GM18511 (cell line): ENCODE measurements around the gene PCED1A.
"Not testable (repeated sequence)": the region's sequence is repeated elsewhere in the genome, so short reads cannot be mapped to it uniquely, and the experiment has no call there.

Experiments used
- ATAC-seq: cut with Tn5 transposase; IDR thresholded peaks from one replicate; pipeline ENCODE4 v1.9.1; 2021; ENCODE audit warnings: mild to moderate bottlenecking, moderate library complexity; ENCODE audit not compliant: unreplicated experiment

The PCED1A gene

DNA sequence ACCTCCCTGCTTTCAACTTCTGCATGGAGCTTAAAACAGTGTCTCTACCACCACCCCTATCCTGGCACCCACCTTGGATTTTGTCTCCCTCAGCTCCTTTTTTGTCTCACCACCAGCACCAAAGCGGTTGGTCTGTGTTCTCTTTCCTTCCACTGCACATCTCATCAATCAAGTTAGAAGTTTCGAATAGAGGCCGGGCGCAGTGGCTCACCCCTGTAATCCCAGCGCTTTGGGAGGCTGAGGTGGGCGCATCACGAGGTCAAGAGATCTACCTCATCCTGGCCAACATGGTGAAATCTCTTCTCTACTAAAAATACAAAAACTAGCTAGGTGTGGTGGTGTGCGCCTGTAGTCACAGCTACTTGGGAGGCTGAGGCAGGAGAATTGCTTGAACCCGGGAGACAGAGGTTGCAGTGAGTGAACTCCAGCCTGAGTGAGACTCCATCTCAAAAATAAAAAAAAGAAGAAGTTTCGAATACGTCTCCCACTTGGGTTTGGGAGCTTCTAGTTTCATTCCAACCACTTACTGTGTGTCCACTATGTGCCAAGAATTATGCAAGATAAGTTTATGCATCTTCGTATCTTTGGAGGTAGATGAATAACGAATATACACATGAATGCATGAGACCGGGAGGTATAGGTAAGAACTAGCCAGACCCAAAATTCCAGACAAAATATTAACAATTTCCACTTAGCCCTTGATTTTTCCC lies 5.9 kb downstream of the PCED1A start:
- no peak for ATAC-seq

DNA sequence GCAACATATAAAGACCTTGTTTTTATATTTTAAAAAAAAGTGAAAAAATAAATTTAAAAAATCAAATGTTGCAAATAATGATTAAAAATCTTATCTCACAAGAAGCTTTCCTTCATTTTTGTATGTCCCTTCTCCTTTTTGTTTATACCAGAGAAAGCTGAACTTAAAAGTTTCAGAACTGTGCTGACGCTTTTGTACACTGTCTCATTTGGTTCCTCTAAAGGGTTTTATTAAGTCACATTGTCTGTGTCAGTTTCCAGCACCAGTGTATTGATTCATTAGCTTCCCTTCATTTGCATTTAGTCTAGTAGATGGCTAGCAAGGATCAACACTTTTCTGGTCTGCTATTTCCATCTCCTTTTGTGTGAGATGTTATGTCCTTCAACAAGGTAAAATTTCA lies 6.7 kb downstream of the PCED1A start:
- ATAC-seq, result no peak

- not testable (repeated sequence) for ATAC-seq
These were observed 9.2 kb downstream of the PCED1A start for GRCh38 chr20:2831206-2831605.

- ATAC-seq, result no peak
These were observed 11.1 kb downstream of the PCED1A start for GRCh38 chr20:2829376-2829775.

DNA sequence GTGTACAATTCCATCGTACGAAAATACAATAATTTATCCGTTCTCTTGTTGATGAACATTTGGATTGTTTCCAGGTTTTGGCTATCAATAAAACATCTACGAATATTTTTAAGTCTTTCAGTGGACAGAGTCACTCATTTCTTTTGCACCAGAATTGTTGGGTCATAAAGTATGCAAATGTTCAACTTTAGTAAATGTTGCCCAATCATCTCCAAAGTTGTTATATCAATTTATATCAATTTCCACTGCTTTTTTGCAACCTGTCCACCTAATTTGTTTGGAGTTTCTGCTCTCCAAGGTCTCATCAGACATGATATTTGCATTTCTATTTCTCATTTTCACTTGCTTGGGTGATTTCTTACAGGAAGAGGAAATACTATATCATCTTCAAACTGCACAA lies 13.8 kb downstream of the PCED1A start:
- ATAC-seq, result no peak

DNA sequence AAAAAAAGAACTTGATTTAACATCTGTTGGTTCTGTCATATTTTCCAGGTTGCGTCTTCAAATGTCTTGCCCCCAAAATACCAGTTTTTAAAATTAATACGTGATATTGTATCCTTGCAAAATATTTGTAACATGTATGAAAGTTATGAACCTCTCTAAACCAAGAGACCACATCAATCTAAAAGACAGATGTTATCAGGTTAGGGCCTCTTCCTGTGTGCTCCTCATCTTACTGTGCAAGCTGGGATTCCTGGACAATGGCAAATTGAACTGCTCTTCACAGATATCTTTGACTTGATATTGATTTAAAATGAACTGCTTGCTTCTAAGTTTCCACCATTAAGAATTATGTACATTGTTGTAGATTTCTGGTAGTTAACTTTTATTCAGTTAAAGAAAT lies 14.7 kb downstream of the PCED1A start:
- no peak for ATAC-seq

GRCh38 chr20:2822073-2822472 lies 18.4 kb downstream of the PCED1A start:
- ATAC-seq, result no peak

DNA sequence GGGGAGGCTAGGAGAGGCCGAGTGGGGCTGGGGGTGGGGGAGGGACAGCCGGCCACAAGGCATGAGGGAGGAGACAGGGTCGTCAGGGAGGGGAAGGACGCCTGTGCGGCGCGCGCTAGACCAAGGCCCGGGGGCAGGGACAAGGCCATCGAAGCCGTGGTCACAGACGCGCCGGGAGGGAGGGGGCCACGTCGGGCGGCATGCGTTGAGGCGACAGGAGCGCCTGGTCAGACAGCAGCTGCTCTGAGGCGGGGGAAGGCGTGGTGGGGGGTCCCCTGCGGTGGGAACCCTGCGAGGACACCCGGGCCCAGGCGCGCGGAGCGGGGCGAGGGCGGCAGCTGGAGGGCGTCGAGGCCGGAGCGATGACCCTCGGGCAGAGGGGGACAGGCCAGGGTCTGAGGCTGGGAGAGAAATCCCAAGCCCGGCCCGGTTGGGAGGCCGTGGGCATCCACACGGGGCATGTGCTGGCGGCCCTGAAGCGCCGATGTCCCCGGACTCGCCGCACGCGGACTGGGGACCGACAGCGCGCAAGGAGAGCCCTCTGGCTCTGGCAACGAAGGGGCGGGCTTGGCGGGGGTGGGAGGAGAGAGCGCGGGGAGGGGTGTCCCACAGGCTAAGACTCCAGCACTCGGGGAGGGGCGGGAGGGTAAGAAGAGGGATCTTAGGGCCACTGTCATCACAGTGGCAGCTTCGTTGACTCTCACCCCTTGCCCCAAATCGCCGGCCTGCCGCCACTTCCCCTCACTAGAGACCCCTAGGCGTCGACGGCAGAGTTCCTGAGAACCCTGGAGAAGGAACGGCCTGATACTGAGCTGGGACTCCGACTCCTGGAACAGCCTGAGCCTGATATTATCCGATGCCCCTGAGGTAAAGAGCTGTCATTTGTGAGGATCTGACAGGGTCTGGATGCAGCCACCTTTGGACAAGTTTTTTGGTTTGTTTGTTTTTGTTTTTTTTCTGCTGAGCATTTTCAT lies 19.3 kb downstream of the PCED1A start:
- no peak for ATAC-seq

DNA sequence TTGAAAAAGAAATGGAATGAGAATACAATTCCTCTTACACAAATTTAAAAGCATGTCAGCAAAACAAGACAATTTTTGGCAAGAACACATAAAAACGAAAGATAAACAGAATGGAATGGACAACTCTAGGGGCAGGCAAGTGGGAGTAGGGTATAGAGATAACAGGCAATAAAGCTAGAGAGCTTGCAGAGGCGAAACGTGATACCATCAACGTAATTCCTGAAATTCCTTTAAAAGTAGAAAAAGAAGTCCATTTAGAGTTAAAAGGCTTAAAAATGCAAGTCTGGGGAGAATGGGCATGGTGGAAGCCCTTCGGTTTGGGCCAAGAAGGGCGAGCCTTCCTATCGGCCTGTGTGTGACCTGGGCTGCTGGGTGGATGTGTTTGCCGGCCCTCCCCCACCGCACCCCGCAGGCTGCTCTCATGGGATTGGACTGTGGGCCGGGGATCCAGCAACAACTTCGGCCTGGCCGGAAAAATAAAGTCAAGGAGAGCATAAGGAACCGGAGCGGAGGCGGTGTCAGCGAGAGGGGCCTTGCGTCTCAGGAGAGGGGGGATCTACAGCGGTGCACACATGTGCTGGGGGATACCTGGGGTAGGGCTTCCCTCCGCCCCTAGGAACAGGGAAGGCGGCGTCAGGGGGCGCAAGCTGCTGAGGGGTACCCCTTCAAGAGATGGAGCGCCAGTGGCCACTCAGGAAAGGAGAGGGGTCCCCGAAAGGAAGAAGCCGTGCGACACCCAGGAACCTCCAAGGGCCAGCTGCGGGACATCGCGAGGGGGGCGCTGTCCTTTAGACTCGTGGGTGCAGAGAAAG lies 20.2 kb downstream of the PCED1A start:
- no peak for ATAC-seq

- ATAC-seq, result no peak
These were observed 22.4 kb downstream of the PCED1A start for GRCh38 chr20:2817891-2818595.

GRCh38 chr20:2817341-2817726 lies 23.1 kb downstream of the PCED1A start:
- no peak for ATAC-seq

DNA sequence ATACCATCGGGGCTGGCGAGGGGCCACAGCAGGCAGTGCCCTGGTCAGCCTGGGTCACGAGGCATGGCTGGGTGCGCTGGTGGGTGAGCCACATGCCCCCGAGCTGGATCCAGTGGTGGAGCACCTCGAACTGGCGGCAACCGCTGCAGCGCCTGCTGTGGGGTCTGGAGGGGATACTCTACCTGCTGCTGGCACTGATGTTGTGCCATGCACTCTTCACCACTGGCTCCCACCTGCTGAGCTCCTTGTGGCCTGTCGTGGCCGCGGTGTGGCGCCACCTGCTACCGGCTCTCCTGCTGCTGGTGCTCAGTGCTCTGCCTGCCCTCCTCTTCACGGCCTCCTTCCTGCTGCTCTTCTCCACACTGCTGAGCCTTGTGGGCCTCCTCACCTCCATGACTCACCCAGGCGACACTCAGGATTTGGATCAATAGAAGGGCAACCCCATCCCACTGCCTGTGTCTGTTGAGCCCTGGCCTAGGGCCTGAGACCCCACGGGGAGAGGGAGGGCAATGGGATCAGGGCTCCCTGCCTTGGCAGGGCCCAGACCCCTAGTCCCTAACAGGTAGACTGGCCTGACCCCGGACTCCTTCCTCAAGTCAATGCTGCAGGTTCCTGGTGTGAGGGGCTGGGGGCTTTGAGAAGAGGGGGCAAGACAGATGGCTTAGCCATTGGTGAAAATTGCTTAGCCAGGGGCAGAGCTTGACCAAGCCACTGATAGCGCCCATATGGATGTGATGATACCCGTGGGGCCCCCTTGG lies 23.7 kb downstream of the PCED1A start:
- ATAC-seq, result no peak

DNA sequence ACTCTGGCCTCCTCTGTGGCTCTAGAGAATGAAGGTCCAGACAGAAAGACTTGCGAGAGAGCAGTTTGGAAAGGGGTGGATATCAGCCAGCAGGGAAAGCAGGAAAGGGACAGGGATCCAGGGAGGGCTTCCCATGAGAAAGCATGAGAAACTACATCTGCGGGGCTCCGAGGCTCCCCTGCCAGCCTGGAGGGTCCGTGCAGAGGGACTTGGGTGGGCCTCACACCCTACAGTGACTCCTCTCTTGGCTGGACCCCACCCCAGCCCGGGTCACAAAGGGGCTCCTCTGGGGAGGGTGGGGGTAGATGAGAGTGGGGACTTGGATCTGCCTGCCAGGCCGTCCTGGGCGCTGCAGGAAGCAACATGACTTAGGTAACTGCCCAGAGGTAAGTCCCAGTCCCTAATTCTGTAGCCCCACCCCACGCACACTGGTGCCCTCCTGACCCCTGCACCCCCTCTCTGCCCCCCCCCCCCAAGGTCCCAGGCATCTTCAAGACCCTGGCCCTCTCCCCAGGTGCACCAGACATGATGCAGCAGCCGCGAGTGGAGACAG lies 24.3 kb downstream of the PCED1A start, which contains the start of gene TMEM239:
TMEM239 (plus strand) TSS at position 335 of the 553 bp plus-strand sequence; CDS start at position 526, 191 bp downstream.
- ATAC-seq, result no peak

DNA sequence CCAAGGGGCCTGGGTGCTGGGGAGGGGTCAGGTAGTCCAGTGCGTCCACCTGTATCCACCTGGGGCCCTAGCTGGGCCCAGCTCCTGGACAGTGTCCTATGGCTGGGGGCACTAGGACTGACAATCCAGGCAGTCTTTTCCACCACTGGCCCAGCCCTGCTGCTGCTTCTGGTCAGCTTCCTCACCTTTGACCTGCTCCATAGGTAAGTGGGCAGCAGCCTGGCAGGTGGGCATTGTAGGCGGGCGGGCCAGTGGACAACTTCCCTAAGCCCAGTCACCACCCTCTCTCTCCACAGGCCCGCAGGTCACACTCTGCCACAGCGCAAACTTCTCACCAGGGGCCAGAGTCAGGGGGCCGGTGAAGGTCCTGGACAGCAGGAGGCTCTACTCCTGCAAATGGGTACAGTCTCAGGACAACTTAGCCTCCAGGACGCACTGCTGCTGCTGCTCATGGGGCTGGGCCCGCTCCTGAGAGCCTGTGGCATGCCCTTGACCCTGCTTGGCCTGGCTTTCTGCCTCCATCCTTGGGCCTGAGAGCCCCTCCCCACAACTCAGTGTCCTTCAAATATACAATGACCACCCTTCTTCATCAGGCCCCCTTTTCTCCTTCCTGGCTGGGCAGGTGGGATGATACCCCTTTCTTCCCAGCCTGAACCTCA lies 25.1 kb downstream of the PCED1A start:
- no peak for ATAC-seq

GRCh38 chr20:2814587-2815051 lies 25.8 kb downstream of the PCED1A start, which contains the start of gene C20orf141:
TSS of gene C20orf141 (plus strand) at chr20:2814987. CDS start at chr20:2815185, 198 bp downstream.
- no peak for ATAC-seq

GRCh38 chr20:2814076-2814475 lies 26.4 kb downstream of the PCED1A start:
- no peak for ATAC-seq

DNA sequence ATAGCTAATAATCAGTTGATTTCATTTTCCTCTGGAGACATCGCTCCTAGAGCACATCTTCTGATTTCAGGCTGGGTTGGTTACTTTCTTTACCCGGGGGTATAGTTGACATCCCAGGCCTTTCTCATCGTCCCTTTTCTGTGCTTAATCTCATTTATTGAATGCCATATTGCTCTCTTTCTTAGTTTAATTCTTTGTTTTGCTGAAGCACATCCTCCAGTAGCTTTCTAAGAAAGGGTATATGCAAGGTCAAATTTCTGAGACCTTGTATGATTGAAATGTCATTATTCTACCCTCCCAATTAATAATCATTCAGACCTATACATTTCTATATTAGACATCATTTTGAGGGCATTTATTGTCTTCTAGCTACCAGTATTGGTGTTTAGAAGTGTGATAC lies 28.3 kb downstream of the PCED1A start:
- ATAC-seq, result no peak

GRCh38 chr20:2809690-2810089 lies 30.8 kb downstream of the PCED1A start:
- ATAC-seq, result no peak

DNA sequence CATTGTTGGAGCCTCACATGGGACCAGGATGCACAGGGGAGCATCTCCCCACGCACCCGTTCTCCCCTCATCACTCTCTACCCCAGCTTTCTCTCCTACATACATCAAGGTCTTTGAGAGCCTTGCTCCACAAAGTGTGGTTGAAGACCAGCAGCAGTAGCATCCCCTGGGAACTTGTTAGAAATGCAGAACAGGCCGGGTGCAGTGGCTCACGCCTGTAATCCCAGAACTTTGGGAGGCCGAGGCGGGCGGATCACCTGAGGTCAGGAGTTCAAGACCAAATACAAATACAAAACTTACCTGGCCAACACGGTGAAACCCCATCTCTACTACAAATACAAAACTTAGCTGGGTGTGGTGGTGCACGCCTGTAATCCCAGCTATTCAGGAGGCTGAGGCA lies 32.5 kb downstream of the PCED1A start:
- not testable (repeated sequence) for ATAC-seq
